ENCODE measurements around the gene BMP6.

DNA sequence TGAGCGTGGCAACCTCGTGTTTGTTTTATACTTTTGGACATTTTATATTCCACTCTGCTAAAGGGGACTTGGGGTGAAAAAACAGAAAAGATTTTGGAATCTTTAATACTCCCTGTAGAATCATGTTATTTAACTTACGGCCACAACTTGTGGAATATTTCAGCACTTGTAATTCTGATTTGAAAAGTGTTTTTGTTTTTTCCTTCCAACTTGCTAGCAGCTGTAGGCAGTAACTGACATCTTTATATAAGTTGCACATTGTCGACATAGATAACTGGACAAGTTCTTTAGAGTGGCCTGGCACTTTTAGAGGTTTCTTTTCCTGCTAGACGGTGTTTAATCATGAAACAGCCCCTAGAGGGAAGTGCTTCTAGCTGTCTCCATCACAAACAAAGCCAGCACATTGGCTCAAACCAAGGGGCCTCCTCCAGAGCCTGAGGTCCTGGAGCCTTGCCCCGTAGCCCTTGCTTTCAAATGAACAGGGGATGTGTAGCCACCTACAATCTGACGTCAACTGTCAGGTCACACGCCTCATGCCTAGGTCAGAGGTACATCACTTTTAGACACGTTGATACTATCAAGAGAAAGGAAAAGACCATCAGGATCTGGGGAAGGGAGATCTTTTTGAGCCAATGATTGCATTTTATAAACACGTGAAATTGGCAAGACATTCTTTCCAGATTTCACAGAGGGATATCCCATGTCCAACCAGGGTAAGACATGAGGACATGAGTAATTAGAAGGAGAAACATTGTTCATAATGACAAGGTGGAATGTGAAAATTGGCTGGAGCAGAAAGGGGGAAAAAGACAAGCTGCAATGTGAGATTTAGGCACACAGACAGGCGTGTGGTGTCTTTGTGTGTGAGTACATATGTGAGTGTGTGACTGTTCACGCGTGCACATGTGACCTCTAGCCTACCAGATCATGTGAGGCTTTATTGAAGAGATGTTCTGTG is 92.6 kb downstream of the BMP6 start:
- TF ChIP-seq, protein P1, sequence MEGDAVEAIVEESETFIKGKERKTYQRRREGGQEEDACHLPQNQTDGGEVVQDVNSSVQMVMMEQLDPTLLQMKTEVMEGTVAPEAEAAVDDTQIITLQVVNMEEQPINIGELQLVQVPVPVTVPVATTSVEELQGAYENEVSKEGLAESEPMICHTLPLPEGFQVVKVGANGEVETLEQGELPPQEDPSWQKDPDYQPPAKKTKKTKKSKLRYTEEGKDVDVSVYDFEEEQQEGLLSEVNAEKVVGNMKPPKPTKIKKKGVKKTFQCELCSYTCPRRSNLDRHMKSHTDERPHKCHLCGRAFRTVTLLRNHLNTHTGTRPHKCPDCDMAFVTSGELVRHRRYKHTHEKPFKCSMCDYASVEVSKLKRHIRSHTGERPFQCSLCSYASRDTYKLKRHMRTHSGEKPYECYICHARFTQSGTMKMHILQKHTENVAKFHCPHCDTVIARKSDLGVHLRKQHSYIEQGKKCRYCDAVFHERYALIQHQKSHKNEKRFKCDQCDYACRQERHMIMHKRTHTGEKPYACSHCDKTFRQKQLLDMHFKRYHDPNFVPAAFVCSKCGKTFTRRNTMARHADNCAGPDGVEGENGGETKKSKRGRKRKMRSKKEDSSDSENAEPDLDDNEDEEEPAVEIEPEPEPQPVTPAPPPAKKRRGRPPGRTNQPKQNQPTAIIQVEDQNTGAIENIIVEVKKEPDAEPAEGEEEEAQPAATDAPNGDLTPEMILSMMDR (IDR thresholded peaks at IDR 0.05), result no peak
- no peak for TF ChIP-seq POLR2A (IDR thresholded peaks at IDR 0.05; ENCODE audit: low read length)
- TF ChIP-seq GATA3 (IDR thresholded peaks at IDR 0.05; ENCODE audit: borderline replicate concordance), result no peak
- no peak for TF ChIP-seq EP300 (IDR thresholded peaks at IDR 0.05)
- no peak for TF ChIP-seq CHD2 (IDR thresholded peaks at IDR 0.05; ENCODE audit: low read length, partially characterized antibody)
- TF ChIP-seq, protein P2, sequence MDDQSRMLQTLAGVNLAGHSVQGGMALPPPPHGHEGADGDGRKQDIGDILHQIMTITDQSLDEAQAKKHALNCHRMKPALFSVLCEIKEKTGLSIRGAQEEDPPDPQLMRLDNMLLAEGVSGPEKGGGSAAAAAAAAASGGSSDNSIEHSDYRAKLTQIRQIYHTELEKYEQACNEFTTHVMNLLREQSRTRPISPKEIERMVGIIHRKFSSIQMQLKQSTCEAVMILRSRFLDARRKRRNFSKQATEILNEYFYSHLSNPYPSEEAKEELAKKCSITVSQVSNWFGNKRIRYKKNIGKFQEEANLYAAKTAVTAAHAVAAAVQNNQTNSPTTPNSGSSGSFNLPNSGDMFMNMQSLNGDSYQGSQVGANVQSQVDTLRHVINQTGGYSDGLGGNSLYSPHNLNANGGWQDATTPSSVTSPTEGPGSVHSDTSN (IDR thresholded peaks at IDR 0.05), result no peak
- TF ChIP-seq, protein P3, sequence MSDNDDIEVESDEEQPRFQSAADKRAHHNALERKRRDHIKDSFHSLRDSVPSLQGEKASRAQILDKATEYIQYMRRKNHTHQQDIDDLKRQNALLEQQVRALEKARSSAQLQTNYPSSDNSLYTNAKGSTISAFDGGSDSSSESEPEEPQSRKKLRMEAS (IDR thresholded peaks at IDR 0.05), result no peak
- TF ChIP-seq SMC3 (IDR thresholded peaks at IDR 0.05), result no peak
- TF ChIP-seq RCOR1 (IDR thresholded peaks at IDR 0.05; ENCODE audit: low read depth, low read length), result no peak
- TF ChIP-seq, protein P4, sequence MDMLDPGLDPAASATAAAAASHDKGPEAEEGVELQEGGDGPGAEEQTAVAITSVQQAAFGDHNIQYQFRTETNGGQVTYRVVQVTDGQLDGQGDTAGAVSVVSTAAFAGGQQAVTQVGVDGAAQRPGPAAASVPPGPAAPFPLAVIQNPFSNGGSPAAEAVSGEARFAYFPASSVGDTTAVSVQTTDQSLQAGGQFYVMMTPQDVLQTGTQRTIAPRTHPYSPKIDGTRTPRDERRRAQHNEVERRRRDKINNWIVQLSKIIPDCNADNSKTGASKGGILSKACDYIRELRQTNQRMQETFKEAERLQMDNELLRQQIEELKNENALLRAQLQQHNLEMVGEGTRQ (IDR thresholded peaks at IDR 0.05), result no peak
- no peak for TF ChIP-seq JUN (IDR thresholded peaks at IDR 0.05)
- TF ChIP-seq RAD21 (conservative IDR thresholded peaks at IDR 0.05 in 1 of 2, IDR thresholded peaks at IDR 0.05 in 1 of 2), result no peak
- TF ChIP-seq, protein P5, sequence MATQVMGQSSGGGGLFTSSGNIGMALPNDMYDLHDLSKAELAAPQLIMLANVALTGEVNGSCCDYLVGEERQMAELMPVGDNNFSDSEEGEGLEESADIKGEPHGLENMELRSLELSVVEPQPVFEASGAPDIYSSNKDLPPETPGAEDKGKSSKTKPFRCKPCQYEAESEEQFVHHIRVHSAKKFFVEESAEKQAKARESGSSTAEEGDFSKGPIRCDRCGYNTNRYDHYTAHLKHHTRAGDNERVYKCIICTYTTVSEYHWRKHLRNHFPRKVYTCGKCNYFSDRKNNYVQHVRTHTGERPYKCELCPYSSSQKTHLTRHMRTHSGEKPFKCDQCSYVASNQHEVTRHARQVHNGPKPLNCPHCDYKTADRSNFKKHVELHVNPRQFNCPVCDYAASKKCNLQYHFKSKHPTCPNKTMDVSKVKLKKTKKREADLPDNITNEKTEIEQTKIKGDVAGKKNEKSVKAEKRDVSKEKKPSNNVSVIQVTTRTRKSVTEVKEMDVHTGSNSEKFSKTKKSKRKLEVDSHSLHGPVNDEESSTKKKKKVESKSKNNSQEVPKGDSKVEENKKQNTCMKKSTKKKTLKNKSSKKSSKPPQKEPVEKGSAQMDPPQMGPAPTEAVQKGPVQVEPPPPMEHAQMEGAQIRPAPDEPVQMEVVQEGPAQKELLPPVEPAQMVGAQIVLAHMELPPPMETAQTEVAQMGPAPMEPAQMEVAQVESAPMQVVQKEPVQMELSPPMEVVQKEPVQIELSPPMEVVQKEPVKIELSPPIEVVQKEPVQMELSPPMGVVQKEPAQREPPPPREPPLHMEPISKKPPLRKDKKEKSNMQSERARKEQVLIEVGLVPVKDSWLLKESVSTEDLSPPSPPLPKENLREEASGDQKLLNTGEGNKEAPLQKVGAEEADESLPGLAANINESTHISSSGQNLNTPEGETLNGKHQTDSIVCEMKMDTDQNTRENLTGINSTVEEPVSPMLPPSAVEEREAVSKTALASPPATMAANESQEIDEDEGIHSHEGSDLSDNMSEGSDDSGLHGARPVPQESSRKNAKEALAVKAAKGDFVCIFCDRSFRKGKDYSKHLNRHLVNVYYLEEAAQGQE (IDR thresholded peaks at IDR 0.05), result no peak
